HG03457 (cell line): ENCODE results near the gene MYL3.
"Not testable (repeated sequence)": the region's sequence is repeated elsewhere in the genome, so short reads cannot be mapped to it uniquely, and the experiment has no call there.

Experiments used
- ATAC-seq: cut with Tn5 transposase; IDR thresholded peaks from one replicate; pipeline ENCODE4 v1.9.1; 2021; ENCODE audit warnings: moderate number of reproducible peaks; ENCODE audit not compliant: unreplicated experiment

Gene MYL3

DNA sequence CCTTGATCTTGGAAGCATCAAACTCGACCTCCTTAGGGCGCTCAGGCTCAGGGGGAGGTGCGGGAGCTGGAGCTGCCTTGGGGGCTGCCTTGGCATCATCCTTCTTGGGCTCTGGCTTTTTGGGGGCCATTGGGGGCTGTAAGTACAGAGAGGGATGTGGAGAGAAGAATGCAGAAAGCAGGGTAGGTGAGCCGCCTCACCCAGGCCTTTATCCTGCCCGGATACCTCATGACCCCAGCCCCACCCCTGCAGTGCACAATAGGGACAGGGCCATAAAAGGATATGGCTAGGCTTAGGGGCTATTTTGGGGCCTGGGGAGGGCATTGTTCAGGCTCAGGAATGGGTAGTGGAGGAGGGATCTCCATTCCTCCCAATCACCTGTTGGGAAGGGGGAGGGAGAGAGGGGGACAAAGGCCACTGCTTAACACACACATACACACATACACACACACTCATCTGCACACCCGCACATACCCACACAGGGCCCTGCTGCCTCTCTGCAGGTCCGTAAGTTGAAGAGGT is at the start of gene MYL3:
Gene MYL3 (minus strand): TSS at position 184 of the 522 bp plus-strand sequence. CDS start 54 bp downstream, at position 130.
- no peak for ATAC-seq

DNA sequence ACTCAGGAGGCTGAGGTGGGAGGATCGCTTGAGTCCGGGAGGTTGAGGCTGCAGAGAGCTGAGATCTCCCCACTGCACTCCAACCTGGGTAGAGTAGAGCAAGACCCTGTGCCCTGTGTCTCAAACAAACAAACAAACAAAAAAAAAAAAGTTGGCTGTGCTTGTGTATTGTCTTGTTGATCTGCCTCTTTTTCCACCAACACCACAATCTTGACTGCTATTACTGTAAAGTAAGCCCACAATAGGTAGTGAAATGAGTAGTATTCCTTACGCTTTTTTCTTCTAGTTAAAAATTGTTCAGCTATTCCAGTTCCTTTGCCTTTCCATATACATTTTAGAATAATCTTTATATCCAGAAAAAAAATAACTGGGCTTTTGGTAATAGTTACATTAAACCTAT is 49.7 kb upstream of the MYL3 start:
- no peak for ATAC-seq

DNA sequence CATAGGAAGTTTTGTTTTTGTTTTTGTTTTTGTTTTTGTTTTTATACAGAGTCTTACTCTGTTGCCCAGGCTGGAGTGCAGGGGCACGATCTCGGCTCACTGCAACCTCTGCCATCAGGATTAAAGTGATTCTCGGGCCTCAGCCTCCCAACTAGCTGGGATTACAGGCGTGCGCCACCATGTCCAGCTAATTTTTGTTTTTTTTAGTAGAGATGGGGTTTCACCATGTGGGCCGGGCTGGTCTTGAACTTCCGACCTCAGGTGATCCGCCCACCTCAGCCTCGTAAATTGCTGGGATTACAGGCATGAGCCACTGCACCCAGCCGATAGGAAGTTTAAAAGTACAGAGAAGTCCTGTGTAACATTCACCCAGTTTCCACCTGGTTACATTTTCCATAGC is 47.7 kb upstream of the MYL3 start:
- not testable (repeated sequence) for ATAC-seq

DNA sequence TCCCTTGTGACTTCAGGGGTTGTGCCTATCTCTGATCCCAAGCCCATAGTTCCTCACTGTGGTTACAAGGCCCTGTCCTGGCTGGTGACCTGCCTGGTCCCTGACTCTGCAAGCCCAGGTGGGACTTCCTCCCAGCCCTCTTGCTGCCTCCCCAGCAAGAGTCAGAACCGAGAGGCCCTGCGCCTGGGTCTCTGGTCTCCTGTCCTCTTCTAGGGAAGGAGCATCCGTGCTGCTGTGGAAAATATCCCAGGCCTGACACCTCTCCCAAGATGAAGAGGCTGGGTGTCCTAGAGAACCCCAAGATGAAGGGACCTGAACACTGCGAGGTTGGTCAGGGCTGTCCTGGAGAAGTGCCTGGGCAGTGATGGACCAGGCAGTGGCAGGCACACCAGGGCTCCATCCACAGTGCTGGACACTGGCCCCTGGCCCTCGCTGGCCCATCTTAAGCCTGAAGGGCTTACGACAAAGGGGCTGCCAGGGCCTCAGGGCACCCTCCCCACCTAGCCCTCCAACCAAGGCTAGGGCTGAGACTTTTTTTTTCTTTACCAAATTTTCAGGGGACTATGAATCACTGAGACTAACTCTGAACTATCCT is 47.0 kb upstream of the MYL3 start:
- no peak for ATAC-seq

DNA sequence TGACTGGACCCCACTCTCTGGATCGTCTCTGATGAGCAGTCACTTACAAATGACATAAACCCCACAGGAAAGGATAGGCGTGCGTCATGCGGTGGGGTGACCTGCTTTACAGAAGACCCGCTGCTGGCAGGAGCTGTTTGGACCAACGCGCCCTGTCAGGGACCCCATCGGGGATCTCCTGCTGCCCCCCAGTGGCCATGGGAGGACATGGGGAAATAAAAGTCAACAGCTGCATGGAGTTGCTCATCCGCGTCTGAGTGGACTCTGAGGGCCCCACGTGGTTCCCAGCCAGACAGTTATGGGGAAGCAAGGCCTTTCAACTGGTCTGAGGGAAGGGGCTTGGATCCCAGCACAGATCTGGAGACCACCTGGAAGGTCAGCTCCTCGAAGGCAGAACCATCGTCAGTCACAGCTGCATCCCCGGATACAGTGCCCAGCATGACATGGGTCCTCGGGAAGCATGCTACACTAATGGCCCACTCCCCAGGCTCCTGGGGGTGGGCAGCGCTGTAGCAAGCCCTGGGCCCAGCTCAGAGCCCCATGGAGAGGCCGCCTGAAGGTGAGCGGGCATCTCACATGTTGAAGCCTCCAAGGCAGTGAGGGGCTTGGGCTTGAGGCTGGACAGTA is 46.4 kb upstream of the MYL3 start:
- no peak for ATAC-seq

DNA sequence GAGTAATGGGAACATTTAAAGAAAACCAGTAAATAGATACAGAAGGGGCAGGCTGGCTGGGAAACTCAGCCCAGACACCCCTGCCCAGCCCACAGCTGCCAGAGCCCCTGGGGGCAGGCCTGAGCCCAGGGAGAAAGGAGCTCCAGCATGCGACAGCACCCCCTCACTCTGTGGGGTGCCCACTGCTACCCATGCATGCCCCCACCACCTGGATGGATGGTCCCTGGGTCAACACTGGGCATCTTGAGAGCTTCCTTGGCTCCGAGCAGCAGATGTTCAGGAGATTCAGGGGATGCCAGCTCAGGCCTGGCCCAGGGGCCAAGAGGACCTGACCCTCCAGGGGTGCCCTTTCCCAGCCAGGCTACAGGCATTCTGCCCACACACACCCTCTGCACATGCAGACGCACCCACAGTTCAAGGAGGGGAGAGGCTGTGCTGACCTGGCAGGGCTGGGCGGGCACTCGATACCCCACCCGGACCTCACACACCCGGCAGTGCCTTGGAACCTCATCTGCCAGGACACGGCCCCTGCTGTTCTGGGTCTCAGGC is 45.8 kb upstream of the MYL3 start:
- no peak for ATAC-seq

DNA sequence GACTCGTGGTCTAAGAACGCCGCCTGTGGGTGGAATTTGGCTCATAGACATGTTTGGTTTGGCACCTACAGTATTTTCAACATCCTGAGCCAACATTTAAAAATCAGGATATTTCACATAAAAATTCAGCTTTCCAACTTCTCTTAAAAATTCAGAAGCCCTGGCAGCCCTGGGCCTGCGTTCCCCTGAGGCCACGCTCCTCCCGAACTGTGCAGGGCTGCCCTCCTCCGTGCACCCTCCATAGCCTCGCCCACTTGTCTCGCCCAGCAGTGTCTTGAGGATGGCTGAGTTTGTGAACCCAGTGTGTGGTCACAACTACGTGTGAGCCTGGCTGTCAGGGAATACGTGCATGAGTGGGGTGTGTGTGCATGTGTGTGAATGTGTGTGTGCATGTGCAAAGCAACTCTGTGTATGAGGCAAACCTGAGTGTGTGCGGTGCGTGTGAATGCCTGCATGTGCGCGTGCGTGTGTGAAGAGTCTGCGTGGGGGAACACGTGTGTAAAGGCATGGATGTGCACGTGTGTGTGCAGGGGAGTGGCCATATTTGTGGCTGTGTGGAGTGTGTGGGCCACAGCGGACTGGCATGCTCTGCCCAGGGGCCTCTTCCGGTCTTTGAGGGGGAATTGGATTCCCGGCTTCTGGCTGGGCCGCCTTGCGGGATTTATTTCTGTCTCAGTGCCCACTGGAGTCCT is 45.2 kb upstream of the MYL3 start:
- no peak for ATAC-seq

DNA sequence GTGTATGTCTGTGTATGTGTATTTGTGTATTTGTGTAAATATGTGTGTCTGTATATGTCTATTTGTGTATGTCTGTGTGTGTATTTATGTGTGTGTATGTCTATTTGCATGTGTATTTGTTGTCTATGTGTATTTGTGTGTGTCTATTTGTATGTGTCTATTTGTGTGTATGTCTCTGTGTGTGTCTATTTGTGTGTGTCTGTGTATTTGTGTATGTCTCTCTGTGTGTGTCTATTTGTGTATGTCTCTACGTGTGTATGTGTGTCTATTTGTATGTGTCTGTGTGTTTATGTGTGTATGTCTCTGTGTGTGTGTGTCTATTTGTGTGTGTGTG is 44.7 kb upstream of the MYL3 start:
- ATAC-seq, result no peak

DNA sequence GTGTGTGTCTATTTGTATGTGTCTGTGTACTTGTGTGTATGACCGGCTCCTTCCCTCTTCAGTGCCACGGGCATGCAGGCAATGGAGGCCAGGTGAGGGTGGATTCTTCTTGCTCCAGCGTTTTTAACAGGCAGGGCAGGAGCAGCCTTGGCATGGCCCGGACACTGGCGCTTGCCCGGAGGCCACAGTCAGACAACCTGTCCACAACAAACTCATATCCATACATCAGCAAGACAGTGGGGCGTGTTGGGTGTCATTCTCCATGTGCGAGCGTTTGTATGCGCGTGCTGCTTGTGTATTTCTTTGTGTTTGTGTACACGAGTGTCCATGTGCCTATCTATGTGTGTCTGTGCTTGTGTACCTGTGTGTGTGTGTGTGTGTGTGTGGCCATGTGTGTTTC is 44.0 kb upstream of the MYL3 start:
- no peak for ATAC-seq

DNA sequence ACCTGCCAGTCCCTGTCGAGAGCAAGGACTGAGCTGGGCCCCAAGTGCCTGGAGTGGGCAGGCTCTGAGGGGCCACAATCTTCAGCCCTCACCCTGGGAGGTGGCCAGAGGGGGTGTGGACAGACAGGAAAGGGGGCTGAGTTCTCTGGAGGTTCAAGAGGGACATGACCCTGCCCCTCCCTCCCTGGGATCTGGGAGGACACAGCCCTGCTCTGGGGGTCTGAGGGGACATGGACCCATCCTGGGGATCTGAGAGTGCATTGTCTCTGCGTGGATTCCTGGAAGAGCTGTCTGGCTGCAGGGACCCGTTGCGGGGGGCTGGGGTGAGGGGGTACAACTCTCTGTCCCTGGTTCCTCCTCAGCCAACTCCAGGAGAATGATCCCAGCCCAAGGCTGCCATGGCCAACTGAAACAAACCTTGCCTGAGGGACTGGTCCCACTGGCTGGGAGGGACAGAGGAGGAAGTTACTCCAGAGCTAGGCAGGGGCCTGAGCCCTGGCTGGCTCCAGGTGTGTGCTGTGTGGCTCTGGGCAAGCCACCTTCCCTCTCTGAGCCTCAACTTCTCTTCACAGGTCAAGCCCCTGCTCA is 43.3 kb upstream of the MYL3 start:
- ATAC-seq, result no peak

DNA sequence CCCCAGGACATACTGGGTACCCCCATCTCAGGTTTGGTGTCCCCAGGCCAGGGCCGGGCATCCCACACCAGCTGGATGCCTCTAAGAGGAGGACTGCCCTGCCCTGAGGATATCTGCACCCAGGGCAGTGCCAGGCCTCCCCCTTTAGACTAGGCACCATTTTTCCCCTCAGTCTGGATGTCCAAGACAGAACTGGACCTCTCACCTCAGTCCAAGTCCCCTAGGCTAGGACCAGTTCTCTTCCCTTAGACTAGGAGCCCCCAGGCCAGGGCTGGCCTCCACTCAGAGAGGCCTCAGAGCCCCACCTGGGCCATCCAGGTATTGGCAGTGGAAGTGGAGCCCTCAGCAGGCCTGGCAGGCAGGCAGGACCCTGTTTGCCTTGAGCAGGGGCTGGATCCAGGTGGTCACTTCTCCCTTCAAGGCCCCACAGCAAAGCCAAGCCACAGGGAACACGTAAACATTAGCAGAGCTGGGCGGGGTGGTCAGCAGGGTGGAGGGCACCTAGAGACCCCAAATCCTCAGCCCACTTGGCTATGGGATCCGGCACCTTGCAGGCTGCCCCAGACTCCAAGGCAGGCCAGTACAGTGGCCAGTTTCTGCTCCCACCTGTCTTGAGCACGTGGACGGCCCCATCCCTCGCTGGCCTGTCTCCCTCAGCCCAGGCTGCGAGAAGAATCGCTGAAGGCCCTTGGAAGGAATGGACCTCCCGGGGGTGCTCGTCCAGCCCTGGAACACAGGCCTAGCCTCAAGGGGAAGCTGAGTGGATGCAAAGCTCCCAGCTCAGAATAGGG is 42.6 kb upstream of the MYL3 start:
- ATAC-seq, result no peak

DNA sequence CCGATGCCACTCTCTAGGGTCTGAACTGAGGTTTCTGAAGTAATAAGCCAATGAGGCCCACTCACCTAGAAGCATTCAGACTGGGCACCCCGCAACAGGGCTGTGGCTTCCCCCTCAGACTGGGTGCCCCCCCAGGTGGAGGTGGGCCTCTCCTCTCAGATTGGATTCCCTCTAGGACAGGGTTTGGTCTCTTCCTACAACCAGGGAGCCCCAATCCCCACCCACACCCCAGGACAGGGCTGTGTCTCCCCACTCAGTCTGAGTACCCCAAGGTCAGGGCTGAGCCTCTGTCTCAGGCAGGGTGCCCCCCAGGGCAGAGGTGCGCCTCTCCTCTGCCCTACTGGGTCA is 41.9 kb upstream of the MYL3 start:
- ATAC-seq, result no peak

DNA sequence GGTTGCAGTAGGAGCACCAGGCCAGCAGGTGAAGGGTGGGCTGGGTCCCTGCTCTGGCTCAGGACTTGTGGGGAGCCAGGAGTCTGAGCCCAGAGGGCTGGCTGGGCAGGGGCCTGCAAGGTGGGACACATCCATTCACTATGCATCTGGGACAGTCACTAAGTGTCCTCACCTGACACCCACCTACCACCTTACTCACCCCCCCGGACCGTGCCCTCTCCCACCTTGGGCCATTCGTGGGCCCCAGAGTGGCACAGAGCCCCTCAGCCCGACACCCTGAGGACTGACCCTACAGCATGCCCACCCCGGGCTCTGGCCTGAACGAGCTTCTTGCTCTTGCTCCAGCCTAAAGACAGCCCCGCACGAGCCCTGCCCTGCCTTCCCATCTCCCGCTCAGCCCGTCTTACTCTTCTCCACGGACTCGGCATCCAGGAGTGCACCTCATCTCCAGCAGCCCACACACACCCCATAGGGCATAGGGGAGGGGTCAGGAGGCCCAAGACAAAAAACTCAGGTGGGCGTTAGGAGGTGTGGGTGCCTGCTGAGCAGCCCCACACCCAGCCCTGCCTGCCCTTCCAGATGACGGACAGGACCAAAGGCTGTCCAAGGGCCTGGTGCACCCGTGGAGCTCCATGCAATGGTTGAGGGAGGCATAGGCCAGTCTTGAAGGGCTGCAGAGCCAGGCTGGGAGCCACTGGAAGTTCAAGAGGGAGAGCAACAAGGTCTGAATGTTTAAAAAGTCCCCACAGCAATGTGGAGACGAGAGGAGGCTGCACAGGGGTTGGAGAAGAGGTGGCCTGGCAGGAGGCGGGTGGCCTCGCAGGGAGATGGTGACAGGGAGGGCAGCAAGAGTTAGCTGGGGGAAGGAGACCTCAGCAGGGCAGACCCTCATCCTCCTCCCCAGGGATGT is 41.3 kb upstream of the MYL3 start:
- ATAC-seq, result no peak

DNA sequence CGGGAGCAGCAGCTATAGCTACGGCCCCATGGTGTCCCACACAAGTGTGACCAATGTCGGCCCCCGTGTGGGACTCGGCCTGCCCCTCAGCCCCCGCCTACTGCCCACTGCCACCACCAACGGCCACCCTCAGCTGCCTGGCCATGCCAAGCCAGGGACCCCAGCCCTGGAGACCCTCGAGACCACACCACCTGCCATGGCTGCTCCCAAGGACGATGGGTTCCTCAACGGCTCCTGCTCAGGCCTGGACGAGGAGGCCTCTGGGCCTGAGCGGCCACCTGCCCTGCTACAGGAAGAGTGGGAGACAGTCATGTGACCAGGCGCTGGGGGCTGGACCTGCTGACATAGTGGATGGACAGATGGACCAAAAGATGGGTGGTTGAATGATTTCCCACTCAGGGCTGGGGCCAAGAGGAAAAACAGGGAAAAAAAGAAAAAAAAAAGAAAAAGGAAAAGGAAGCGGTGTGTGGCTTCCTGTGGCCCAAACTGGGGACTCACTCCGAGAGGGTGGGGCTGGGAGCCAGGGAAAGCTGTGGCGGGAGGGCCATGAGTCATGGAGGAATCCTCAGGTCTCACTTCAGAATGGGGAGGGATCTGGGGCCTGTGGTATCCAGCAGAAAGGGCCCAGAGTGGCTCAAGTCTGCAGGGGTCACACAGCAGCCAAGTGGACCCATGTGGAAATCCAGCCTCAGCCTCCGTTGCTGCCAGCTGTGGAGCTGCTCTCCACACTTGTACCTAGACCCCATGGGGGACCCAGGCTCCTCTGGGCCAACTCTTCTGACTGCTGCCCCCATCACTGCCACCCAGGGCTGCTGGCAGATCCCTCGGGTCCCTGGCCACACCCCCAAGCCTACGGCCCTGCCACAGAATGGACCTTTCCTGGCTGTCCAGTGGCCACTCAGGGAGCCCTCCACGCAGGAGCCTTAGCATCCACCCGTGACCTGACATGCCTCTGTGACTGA is 40.4 kb upstream of the MYL3 start:
- ATAC-seq, result no peak

DNA sequence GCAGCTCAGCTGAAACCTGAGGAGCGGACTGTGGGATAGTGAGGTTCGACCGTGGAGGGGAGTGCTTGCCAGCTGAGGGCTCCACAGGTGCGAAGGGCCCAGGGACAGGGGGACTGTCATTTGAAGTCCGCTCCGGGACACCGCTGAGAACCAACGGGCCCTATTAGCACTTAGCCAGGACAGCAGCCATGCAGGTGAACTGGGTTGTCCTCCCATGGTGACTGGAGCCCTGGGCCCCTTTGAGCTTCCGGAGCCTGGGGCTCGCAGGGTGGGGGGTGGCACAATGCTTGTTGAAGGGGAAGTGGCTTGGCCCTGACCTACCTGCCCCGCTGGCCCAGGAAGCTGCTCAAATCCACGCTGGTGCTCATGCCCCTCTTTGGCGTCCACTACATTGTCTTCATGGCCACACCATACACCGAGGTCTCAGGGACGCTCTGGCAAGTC is 39.0 kb upstream of the MYL3 start:
- no peak for ATAC-seq

DNA sequence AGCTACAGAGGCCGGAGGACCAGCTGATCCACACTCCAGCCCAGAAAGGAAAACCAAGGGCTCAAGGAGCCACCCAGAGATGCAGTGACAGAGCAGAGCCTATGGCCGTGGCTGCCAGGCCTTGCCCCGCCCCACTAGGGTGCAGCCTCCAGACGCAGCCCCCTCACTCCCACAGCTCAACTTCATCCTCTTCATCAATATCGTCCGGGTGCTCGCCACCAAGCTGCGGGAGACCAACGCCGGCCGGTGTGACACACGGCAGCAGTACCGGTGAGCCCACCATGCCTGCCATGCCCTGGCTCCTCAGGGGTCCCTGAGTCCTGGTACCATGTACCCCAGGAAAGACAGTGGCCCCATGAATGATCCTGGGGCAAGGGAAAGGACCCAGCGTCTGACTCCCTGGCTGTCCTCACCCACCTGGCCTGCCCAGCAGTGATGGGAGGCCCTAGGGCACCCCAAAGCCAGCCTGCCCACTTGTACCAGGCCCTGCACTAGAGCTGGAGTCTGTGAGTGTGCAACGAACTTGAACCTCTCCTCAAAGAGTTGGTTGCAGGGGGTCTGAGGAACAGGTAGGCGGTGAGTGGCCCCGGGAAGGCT is 38.4 kb upstream of the MYL3 start:
- no peak for ATAC-seq

DNA sequence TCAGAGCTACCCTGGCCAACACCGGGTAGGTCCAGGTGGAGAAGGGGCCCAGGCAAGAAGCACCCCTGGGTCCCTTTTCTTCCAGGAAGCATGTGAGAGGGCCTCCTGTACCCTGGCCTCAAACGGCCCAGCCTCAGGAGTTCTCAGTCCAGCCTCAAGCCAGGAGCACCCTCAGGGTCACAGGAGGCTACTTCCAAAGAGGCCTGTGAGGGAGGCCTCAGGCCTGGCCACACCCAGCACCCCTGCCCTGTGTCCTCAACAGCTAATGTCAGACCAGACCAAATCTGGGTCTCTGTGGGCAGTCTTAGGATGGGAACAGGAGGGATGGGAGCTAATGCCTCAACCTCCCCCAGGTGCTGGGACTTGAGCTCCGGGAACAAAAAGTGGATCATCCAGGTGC is 37.8 kb upstream of the MYL3 start:
- ATAC-seq, result no peak

DNA sequence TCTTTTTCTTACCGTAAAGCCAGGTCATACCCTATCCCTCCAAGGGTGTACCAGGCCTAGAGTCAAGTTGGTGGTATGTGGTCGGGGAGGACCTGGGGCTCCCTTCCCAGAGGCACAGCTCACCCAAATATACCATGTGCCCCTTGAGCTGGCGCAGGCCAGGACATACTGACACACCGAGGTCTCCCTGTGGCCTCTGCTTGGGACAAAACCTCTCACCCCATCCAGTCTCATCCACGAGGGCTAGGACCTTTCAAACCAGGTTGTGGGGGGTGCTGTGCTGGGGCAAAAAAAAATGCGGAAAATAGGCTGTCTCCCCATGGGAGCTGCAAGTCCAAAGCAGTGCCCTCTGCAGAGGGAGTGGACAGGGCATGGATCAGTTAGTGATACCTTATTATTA is 37.1 kb upstream of the MYL3 start:
- ATAC-seq, result no peak

DNA sequence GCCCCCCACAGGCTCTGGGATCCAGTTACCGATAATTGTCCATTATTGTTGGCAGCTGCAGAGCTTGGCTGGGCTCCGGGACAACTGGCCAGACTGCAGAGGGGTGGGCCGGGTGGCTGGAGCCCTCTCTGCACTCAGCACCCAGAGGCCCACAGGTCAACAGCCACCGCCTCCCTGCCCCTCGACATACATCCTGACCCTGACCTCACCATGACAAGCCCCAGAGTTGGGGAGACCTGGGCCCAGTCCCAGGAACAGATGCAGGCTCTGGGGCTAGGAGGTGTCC is 36.7 kb upstream of the MYL3 start:
- no peak for ATAC-seq
